KMS-11 (cell line): Measurements from ENCODE around the gene CAMTA1.

Source experiments
- H2AFZ ChIP-seq: fragments of 200-600 bp; sonication (generic); 2 replicates; pipeline ENCODE4 v1.6.1; 2016; ENCODE audit warnings: antibody characterized with exemption, mixed run types, low read depth
- H3K27ac ChIP-seq: fragments of 200-600 bp; sonication (generic); 2 replicates; pipeline ENCODE4 v1.6.1; 2016; ENCODE audit warnings: mild to moderate bottlenecking, mixed run types
- H3K27me3 ChIP-seq: fragments of 200-600 bp; sonication (generic); 2 replicates; pipeline ENCODE4 v1.6.1; 2017; ENCODE audit warnings: mild to moderate bottlenecking, low read depth, mixed run types, moderate library complexity; ENCODE audit not compliant: insufficient read depth
- H3K36me3 ChIP-seq: fragments of 200-600 bp; sonication (generic); 2 replicates; pipeline ENCODE4 v1.6.1; 2017; ENCODE audit warnings: mild to moderate bottlenecking, mixed run types; ENCODE audit not compliant: insufficient read depth
- H3K4me1 ChIP-seq: fragments of 200-600 bp; sonication (generic); 2 replicates; pipeline ENCODE4 v1.6.1; 2016; ENCODE audit warnings: mild to moderate bottlenecking, low read depth, mixed run types; ENCODE audit not compliant: poor library complexity, severe bottlenecking
- H3K4me2 ChIP-seq: fragments of 200-600 bp; sonication (generic); 2 replicates; pipeline ENCODE4 v1.7.0; 2016; ENCODE audit warnings: mild to moderate bottlenecking, mixed run types
- H3K4me3 ChIP-seq: fragments of 200-600 bp; sonication (generic); IDR thresholded peaks from 2 replicates; pipeline ENCODE4 v1.6.1; 2017; ENCODE audit warnings: low read depth, low read length, mixed read lengths; ENCODE audit not compliant: insufficient read depth
- H3K79me2 ChIP-seq: fragments of 200-600 bp; sonication (generic); 2 replicates; pipeline ENCODE4 v1.6.1; 2016; ENCODE audit warnings: low read depth, mixed run types; ENCODE audit not compliant: insufficient read depth
- H3K9ac ChIP-seq: fragments of 200-600 bp; sonication (generic); 2 replicates; pipeline ENCODE4 v1.6.1; 2016; ENCODE audit warnings: mild to moderate bottlenecking, mixed run types
- H4K20me1 ChIP-seq: fragments of 200-600 bp; sonication (generic); 2 replicates; pipeline ENCODE4 v1.6.1; 2016; ENCODE audit warnings: mild to moderate bottlenecking, mixed run types; ENCODE audit not compliant: insufficient read depth
- CTCF ChIP-seq: fragments of 200-600 bp; sonication (generic); conservative IDR thresholded peaks from 2 replicates; pipeline ENCODE4 v1.6.1; 2017; ENCODE audit warnings: low read depth, mild to moderate bottlenecking, antibody characterized with exemption, low read length, moderate library complexity, mixed read lengths

CAMTA1 gene

GRCh38 chr1:7515175-7515574 is 729.9 kb downstream of the CAMTA1 start:
- no peak overlapping the region for H3K4me2 ChIP-seq
- H3K27ac ChIP-seq = no peak overlapping the region

GRCh38 chr1:7515904-7516303 is 730.6 kb downstream of the CAMTA1 start:
- Histone ChIP-seq H3K27ac (no peak overlapping the region), H3K4me1 (no peaks in the 10 kb centered on the region), H3K36me3 (no peaks in the 10 kb centered on the region), H3K4me2 (no peak overlapping the region), H3K4me3 (no peak overlapping the region), H3K9ac (no peak overlapping the region), H2AFZ (no peak overlapping the region), H3K79me2 (no peaks in the 10 kb centered on the region), H3K27me3 (peaks cover 21% of the 10 kb centered on the region; the same call in 1 of the 2 replicates), H4K20me1 (no peaks in the 10 kb centered on the region)
- no peak for TF ChIP-seq CTCF

More at GRCh38 chr1:7515175-7515574, 729.9 kb downstream of the CAMTA1 start:
- TF ChIP-seq CTCF = no peak
- Histone ChIP-seq H2AFZ (no peak overlapping the region), H3K9ac (no peak overlapping the region), H3K79me2 (no peaks in the 10 kb centered on the region), H3K36me3 (no peaks in the 10 kb centered on the region), H3K4me1 (no peaks in the 10 kb centered on the region), H4K20me1 (no peaks in the 10 kb centered on the region), H3K4me3 (no peak overlapping the region), H3K27me3 (peaks cover 21% of the 10 kb centered on the region; the same call in 1 of the 2 replicates)

DNA sequence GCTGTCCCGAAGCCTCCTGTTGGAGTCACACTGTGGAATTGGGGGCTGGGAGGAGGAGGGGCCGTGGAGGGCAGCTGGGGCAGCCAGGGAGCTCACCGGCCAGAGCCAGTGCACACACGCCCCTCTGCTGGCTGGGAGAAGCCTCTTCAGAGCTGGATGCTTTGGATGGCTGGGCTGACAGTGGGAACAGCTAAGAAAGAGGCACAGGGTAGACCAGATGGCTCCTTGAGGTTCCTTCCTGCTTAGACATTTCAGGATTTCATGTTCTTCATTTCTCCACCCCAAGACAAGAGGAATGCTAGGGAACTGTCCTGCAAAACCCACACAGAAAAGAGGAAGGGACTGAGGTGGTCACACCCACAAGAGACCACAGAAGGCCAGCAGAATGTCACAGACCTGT is 731.1 kb downstream of the CAMTA1 start:
- no peaks in the 10 kb centered on the region for H4K20me1 ChIP-seq
- H3K27me3 ChIP-seq = peaks cover 21% of the 10 kb centered on the region; the same call in 1 of the 2 replicates
- H3K79me2 ChIP-seq = no peaks in the 10 kb centered on the region
- H2AFZ ChIP-seq = no peak overlapping the region
- no peak overlapping the region for H3K9ac ChIP-seq
- H3K27ac ChIP-seq = no peak overlapping the region
- H3K36me3 ChIP-seq = no peaks in the 10 kb centered on the region
- H3K4me2 ChIP-seq = no peak overlapping the region
- H3K4me1 ChIP-seq = no peaks in the 10 kb centered on the region
- TF ChIP-seq CTCF = no peak
- H3K4me3 ChIP-seq = no peak overlapping the region

GRCh38 chr1:7516929-7517328 is 731.7 kb downstream of the CAMTA1 start:
- Histone ChIP-seq H3K4me2 (no peak overlapping the region), H3K27me3 (peaks cover 21% of the 10 kb centered on the region; the same call in 1 of the 2 replicates)

More at GRCh38 chr1:7516929-7517328, 731.7 kb downstream of the CAMTA1 start:
- Histone ChIP-seq H3K27ac (no peak overlapping the region), H3K36me3 (no peaks in the 10 kb centered on the region), H3K79me2 (no peaks in the 10 kb centered on the region), H3K4me1 (no peaks in the 10 kb centered on the region), H3K4me3 (no peak overlapping the region), H3K9ac (no peak overlapping the region), H2AFZ (no peak overlapping the region), H4K20me1 (no peaks in the 10 kb centered on the region)
- no peak for TF ChIP-seq CTCF
